ENCODE measurements around the gene CFAP97D2. TPM values are rescaled to one million over a fixed set of nuclear protein-coding genes. Genes with fewer than 3 reads are reported as not detected.

Gene CFAP97D2
- total RNA-seq, result not detected in 2 replicates

- H3K4me1 Mint-ChIP-seq, result no peaks in the 10 kb centered on the region
- ChIA-PET CTCF (no interaction called here), POLR2A (no interaction called here)
- TF ChIP-seq CTCF (IDR thresholded peaks at IDR 0.05), result no peak
- no peaks in the 10 kb centered on the region for H3K36me3 Mint-ChIP-seq (ENCODE audit: low read depth)
- H3K27me3 Mint-ChIP-seq, result peaks cover 23% of the 10 kb centered on the region
- ATAC-seq (ENCODE audit: low read depth) (no peak), DNase-seq (no peak)
- no peak within 1 kb of the TSS for H3K27ac Mint-ChIP-seq
- intact Hi-C loops (cut with micrococcal nuclease), result no loop called here
- no peak within 1 kb of the TSS for H3K4me3 Mint-ChIP-seq
- no peaks in the 10 kb centered on the region for H3K9me3 Mint-ChIP-seq
Observed at GRCh38 chr13:114179087-114179658, at the start of gene CFAP97D2. CFAP97D2 (plus strand) TSS chr13:114179257; CDS start chr13:114179331, 74 bp downstream.

- intact Hi-C loops (cut with micrococcal nuclease), result loop anchor here (1.0 to 5.0 kb wide), 7 partner anchors 13 to 832 kb away; partner anchors contain the start of genes CDC16 and LAMP1
- Mint-ChIP-seq H3K4me1 (peaks cover 80% of the 10 kb centered on the region), H3K4me3 (peak overlapping the region; percentile 82), H3K27ac (peak overlapping the region; percentile 76), H3K9me3 (no peaks in the 10 kb centered on the region), H3K27me3 (no peaks in the 10 kb centered on the region), H3K36me3 (ENCODE audit: low read depth) (peaks cover 10% of the 10 kb centered on the region)
- TF ChIP-seq CTCF (IDR thresholded peaks at IDR 0.05), result no peak
- ChIA-PET CTCF (no interaction called here), POLR2A (interaction anchor here (0.6 to 4.0 kb wide), 4 partner anchors 11 to 104 kb away, joined by 3 to 15 read pairs (median 4); no protein-coding TSS in a partner anchor)
- DNase-seq (no peak), ATAC-seq (ENCODE audit: low read depth) (no peak)
Observed at GRCh38 chr13:114129649-114130062, 49.4 kb upstream of the CFAP97D2 start.

- ChIA-PET POLR2A (interaction anchor here (0.8 to 4.0 kb wide), 6 partner anchors 10 to 81 kb away, joined by 3 to 15 read pairs (median 5); no protein-coding TSS in a partner anchor), CTCF (interaction anchor here (1.1 to 1.2 kb wide), 2 partner anchors 14 to 96 kb away, joined by 3 read pairs; no protein-coding TSS in a partner anchor)
- no peak for DNase-seq
- Mint-ChIP-seq H3K4me1 (peaks cover 76% of the 10 kb centered on the region), H3K4me3 (peak overlapping the region; percentile 93), H3K9me3 (no peaks in the 10 kb centered on the region), H3K27ac (peak overlapping the region; percentile 76), H3K36me3 (ENCODE audit: low read depth) (peaks cover 7% of the 10 kb centered on the region), H3K27me3 (no peaks in the 10 kb centered on the region)
- ATAC-seq (ENCODE audit: low read depth), result no peak
- TF ChIP-seq CTCF (IDR thresholded peaks at IDR 0.05), result no peak
- intact Hi-C loops (cut with micrococcal nuclease), result loop anchor here (5.0 kb wide), 1 partner anchor 833 kb away; the partner anchor contains the start of gene LAMP1
Observed at GRCh38 chr13:114130131-114130836, 48.8 kb upstream of the CFAP97D2 start.

GRCh38 chr13:114130837-114131582, 48.0 kb upstream of the CFAP97D2 start:
- no peak for TF ChIP-seq CTCF (IDR thresholded peaks at IDR 0.05)
- DNase-seq, result peak; percentile 40
- ChIA-PET CTCF (interaction anchor here (1.1 to 1.2 kb wide), 2 partner anchors 14 to 95 kb away, joined by 3 read pairs; no protein-coding TSS in a partner anchor), POLR2A (interaction anchor here (0.5 to 4.0 kb wide), 8 partner anchors 9 to 82 kb away, joined by 3 to 15 read pairs (median 4); no protein-coding TSS in a partner anchor)
- H3K4me1 Mint-ChIP-seq, result peaks cover 72% of the 10 kb centered on the region
- H3K27ac Mint-ChIP-seq, result peak overlapping the region; percentile 76
- intact Hi-C loops (cut with micrococcal nuclease), result loop anchor here (1.0 to 5.0 kb wide), 2 partner anchors 82 to 834 kb away; partner anchors contain the start of gene LAMP1
- peaks cover 7% of the 10 kb centered on the region for H3K36me3 Mint-ChIP-seq (ENCODE audit: low read depth)
- H3K27me3 Mint-ChIP-seq, result no peaks in the 10 kb centered on the region
- ATAC-seq (ENCODE audit: low read depth), result no peak
- H3K4me3 Mint-ChIP-seq, result peak overlapping the region; percentile 93
- H3K9me3 Mint-ChIP-seq, result no peaks in the 10 kb centered on the region

Measured in activated B cell treated with CpG ODN at 0.5 μM for 24 hours (primary cell).